Esophagus squamous epithelium (tissue), 4 donors: ENCODE data around the gene GPX3.

Experiments used
- CTCF ChIP-seq, 6 experiments: fragments of 450-650 bp in 4 of 6; fragments of 200-600 bp in 2 of 6; sonication (generic) in 2 of 6; IDR thresholded peaks; one replicate each; pipeline ENCODE4 v1.5.1; 2016 to 2019; ENCODE audit warnings: antibody characterized with exemption in 6 of 6, mild to moderate bottlenecking in 4 of 6, moderate library complexity in 4 of 6
- POLR2A ChIP-seq, 4 donors: fragments of 450-650 bp; IDR thresholded peaks; one replicate each; pipeline ENCODE4 v1.6.1; 2017; ENCODE audit warnings: antibody characterized with exemption in 4 of 4, mild to moderate bottlenecking in 4 of 4, moderate library complexity in 3 of 4

DNA sequence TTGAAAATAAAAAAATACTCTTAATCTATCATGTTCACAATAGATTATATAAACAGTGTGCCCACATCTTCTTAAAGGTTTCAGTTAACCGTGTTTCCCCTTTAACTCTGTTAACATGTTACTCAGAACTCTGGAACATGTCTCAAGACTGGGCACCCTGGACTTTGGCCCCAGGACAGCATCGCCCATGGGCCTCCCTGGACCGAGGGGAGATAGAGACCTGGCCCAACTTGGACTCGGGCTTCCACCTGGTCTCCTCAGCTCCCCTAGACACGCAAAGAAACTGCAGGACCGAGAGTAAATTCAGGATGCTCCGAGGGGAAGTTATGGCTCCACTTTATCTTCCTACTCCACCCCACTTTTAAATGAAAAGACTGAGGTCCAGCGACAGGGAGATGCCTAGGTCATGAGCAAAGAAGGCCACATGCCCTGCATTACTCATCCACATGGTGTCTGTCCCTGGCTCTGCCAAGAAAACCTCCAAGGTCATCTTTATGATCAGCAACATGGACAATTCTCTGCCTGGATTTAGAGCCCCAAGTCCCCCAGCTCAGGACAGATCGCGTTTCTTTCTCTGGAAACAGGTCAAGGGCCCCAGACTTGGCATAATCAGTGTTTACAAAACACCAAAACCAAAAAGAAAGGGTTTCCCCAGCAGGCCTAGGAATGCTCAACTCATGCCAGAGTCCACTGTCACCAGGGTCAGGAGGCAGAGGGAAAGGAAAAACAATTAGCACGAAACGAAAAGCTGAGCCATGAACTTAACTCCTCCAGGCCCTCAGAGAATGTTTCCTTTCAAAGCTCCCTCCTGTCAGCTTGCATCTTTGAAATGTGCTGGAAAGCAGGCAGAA, 17.4 kb downstream of the GPX3 start:
- TF ChIP-seq POLR2A (IDR thresholded peaks at IDR 0.05), result no peak
- no peak for TF ChIP-seq CTCF (IDR thresholded peaks at IDR 0.05)
